Esophagus muscularis mucosa (tissue), 4 donors: ENCODE data around the gene RAB11B. TPM values are rescaled to one million over a fixed set of nuclear protein-coding genes. Genes with fewer than 3 reads are reported as not detected.
"Not testable (repeated sequence)": the region's sequence is repeated elsewhere in the genome, so short reads cannot be mapped to it uniquely, and the experiment has no call there.

Experiments
- DNase-seq: peaks from one replicate; pipeline ENCODE4 v3.0.0-alpha.2; 2017; ENCODE audit errors: extremely low spot score
- H3K27ac ChIP-seq, 4 donors: fragments of 200-600 bp; sonication (generic); replicated peaks in 1 of 4; 1 replicate in 3 of 4; 2 replicates in 1 of 4; pipeline ENCODE4 v1.5.1; 2016 to 2019; ENCODE audit warnings: mild to moderate bottlenecking in 1 of 4
- H3K27me3 ChIP-seq, 4 donors: fragments of 200-600 bp; sonication (generic); one replicate each; pipeline versions ENCODE4 v1.5.1 to v1.6.0; 2016 to 2019
- H3K36me3 ChIP-seq, 4 donors: fragments of 200-600 bp; sonication (generic); one replicate each; pipeline ENCODE4 v1.5.1; 2016 to 2019
- H3K4me1 ChIP-seq, 4 donors: fragments of 200-600 bp; sonication (generic); one replicate each; pipeline ENCODE4 v1.5.1; 2016 to 2019
- H3K4me3 ChIP-seq, 4 donors: fragments of 200-600 bp; sonication (generic); 1 replicate in 2 of 4; 2 replicates in 2 of 4; pipeline ENCODE4 v1.5.1; 2016 to 2019; ENCODE audit warnings: mild to moderate bottlenecking in 4 of 4, moderate library complexity in 1 of 4
- H3K9me3 ChIP-seq, 4 donors: fragments of 200-600 bp; sonication (generic); 1 replicate in 3 of 4; 2 replicates in 1 of 4; pipeline ENCODE4 v1.5.1; 2016 to 2019
- CTCF ChIP-seq, 3 experiments: fragments of 200-600 bp in 2 of 3; fragments of 450-650 bp in 1 of 3; sonication (generic) in 2 of 3; IDR thresholded peaks; one replicate each; pipeline ENCODE4 v1.5.1; 2017 to 2019; ENCODE audit warnings: antibody characterized with exemption in 3 of 3, mild to moderate bottlenecking in 2 of 3, moderate library complexity in 1 of 3
- EP300 ChIP-seq: sonication (generic); formaldehyde crosslinking; IDR thresholded peaks from one replicate; pipeline ENCODE4 v1.6.1; 2017; ENCODE audit warnings: antibody characterized with exemption
- POLR2A ChIP-seq: fragments of 450-650 bp; IDR thresholded peaks from one replicate; pipeline ENCODE4 v1.6.1; 2017; ENCODE audit warnings: antibody characterized with exemption, moderate library complexity, mild to moderate bottlenecking, low read depth
- POLR2AphosphoS5 ChIP-seq, 2 donors: sonication (generic); formaldehyde crosslinking; IDR thresholded peaks; one replicate each; pipeline ENCODE4 v1.6.1; 2017; ENCODE audit warnings: antibody characterized with exemption in 2 of 2
- WGBS: methylation state at CpG from one replicate; pipeline ENCODE4 v1.1.5; 2018; 5-methylcytosine and 5-hydroxymethylcytosine counted together
- intact Hi-C: fragments of 100-400 bp; cut with DNase I; formaldehyde crosslinking; loops from one replicate; pipeline ENCODE4 v1.15.1; 2023
- total RNA-seq, 4 donors: library from RNA; depleted of rRNA; stranded (reverse); fragments of >200 nt; gene quantifications; one replicate each; pipeline versions ENCODE4 v1.1.0 to v1.2.1, GENCODE V29; 2016

RAB11B gene
- total RNA-seq, 4 donors from 2014 or later: 27.8 to 101 (median 42.3) TPM

- DNase-seq: no peak
- Histone ChIP-seq H3K27me3 (no peaks in the 10 kb centered on the region), H3K36me3 (peaks cover 32 to 69% (median 57%) of the 10 kb centered on the region in 4 donors), H3K4me3 (no peak overlapping the region), H3K4me1 (peaks cover 0 to 9% (median 2%) of the 10 kb centered on the region in 4 donors), H3K9me3 (no peaks in the 10 kb centered on the region), H3K27ac (no peak overlapping the region)
- intact Hi-C loops: no loop called here
- 87% methylated on average over 16 of the region's 18 CpGs for WGBS
- TF ChIP-seq POLR2AphosphoS5 (IDR thresholded peaks at IDR 0.05) (no peak), CTCF (IDR thresholded peaks at IDR 0.05) (no peak), POLR2A (no peak)
Measured at GRCh38 chr19:8404391-8405151, 14.4 kb downstream of the RAB11B start.

GRCh38 chr19:8410718-8411117 is 20.6 kb downstream of the RAB11B start:
- not testable (repeated sequence) for DNase-seq
- WGBS: 85% methylated on average over 13 of the region's 13 CpGs

GRCh38 chr19:8412783-8413628 is 22.8 kb downstream of the RAB11B start, which contains the start of gene MARCHF2:
Gene MARCHF2 (plus strand): TSS chr19:8413305. CDS start chr19:8421841, 8,536 bp downstream.
- H3K27me3 ChIP-seq: no peaks in the 10 kb centered on the region
- intact Hi-C loops: loop anchor here (2.0 to 5.0 kb wide), 2 partner anchors 34 to 94 kb away; no protein-coding TSS in a partner anchor
- no peaks in the 10 kb centered on the region for H3K36me3 ChIP-seq
- H3K4me1 ChIP-seq: peaks cover 38 to 55% (median 50%) of the 10 kb centered on the region in 4 donors
- 1% methylated on average over 19 of the region's 89 CpGs for WGBS
- H3K9me3 ChIP-seq: no peaks in the 10 kb centered on the region
- H3K4me3 ChIP-seq: peak within 1 kb of the TSS; percentile 89 to 94 (median 92)
- peak; percentile 99 for DNase-seq
- H3K27ac ChIP-seq: peak within 1 kb of the TSS; percentile 82 to 94 (median 90)
- TF ChIP-seq POLR2AphosphoS5 (IDR thresholded peaks at IDR 0.05) (peak; percentile 75 to 83), EP300 (no peak), CTCF (IDR thresholded peaks at IDR 0.05) (peak; percentile 71 to 82 (median 79)), POLR2A (no peak)

More at GRCh38 chr19:8410718-8411117, 20.6 kb downstream of the RAB11B start:
- not testable (repeated sequence) for H3K9me3 ChIP-seq, H3K27me3 ChIP-seq, H3K4me3 ChIP-seq, H3K27ac ChIP-seq, H3K36me3 ChIP-seq
- intact Hi-C loops: loop anchor here (5.0 kb wide), 1 partner anchor 37 kb away; no protein-coding TSS in a partner anchor
- peaks cover 16 to 32% (median 27%) of the 10 kb centered on the region in 4 donors for H3K4me1 ChIP-seq

GRCh38 chr19:8413629-8413995 is 23.5 kb downstream of the RAB11B start:
- intact Hi-C loops: loop anchor here (2.0 to 5.0 kb wide), 2 partner anchors 34 to 93 kb away; no protein-coding TSS in a partner anchor
- Histone ChIP-seq H3K4me1 (peaks cover 44 to 61% (median 56%) of the 10 kb centered on the region in 4 donors), H3K4me3 (peak overlapping the region; percentile 89 to 94 (median 92)), H3K27ac (peak overlapping the region; percentile 82 to 94 (median 90)), H3K27me3 (no peaks in the 10 kb centered on the region), H3K9me3 (no peaks in the 10 kb centered on the region), H3K36me3 (peaks cover 0 to 4% (median 2%) of the 10 kb centered on the region in 4 donors)
- no peak for DNase-seq
- TF ChIP-seq CTCF (IDR thresholded peaks at IDR 0.05) (no peak), EP300 (no peak), POLR2A (no peak), POLR2AphosphoS5 (IDR thresholded peaks at IDR 0.05) (no peak)
- 7% methylated on average over 1 of the region's 3 CpGs for WGBS

GRCh38 chr19:8416796-8417195 is 26.6 kb downstream of the RAB11B start:
- TF ChIP-seq POLR2A (no peak), POLR2AphosphoS5 (IDR thresholded peaks at IDR 0.05) (no peak), EP300 (no peak), CTCF (IDR thresholded peaks at IDR 0.05) (no peak)
- peaks cover 0 to 16% (median 10%) of the 10 kb centered on the region in 4 donors for H3K36me3 ChIP-seq
- no peak for DNase-seq
- H3K4me3 ChIP-seq: no peak overlapping the region
- H3K27ac ChIP-seq: peak overlapping the region; percentile 62 to 94 (median 82)
- no peaks in the 10 kb centered on the region for H3K27me3 ChIP-seq
- H3K9me3 ChIP-seq: no peaks in the 10 kb centered on the region
- H3K4me1 ChIP-seq: peaks cover 45 to 66% (median 61%) of the 10 kb centered on the region in 4 donors
- WGBS: 71% methylated on average over 3 of the region's 4 CpGs
- intact Hi-C loops: no loop called here
